ENCODE data around the gene TNRC18.

Gene TNRC18

GRCh38 chr7:5286933-5287332, 136.7 kb downstream of the TNRC18 start:
- Histone ChIP-seq H3K4me1 (ENCODE audit: control insufficient read depth, insufficient read depth, low read length) (no peaks in the 10 kb centered on the region; the same call in 1 of the 2 replicates), H3K27ac (ENCODE audit: extremely low read depth, low read depth, low read length) (no peak overlapping the region), H3K36me3 (ENCODE audit: control insufficient read depth in 2 of 2, insufficient read depth in 1 of 2, low read length in 2 of 2) (peaks cover 0 to 16% of the 10 kb centered on the region in 2 experiments; a peak in 1 of 3 replicates), H3K4me3 (ENCODE audit: low read depth, low read length) (no peak overlapping the region), H3K9me3 (ENCODE audit: control insufficient read depth, insufficient read depth, low read depth, low read length) (no peaks in the 10 kb centered on the region)
- POLR2A ChIA-PET, result no interaction called here
- CTCF ChIA-PET, result interaction anchor here (0.7 kb wide), 1 partner anchor 136 kb away, joined by 3 read pairs; no protein-coding TSS in a partner anchor
- TF ChIP-seq ZNF398 (tag by site-specific recombination; IDR thresholded peaks at IDR 0.05) (no peak), ZNF24 (tag by site-specific recombination; IDR thresholded peaks at IDR 0.05) (no peak), ZBTB6 (tag by site-specific recombination; IDR thresholded peaks at IDR 0.05) (no peak), ZNF184 (tag by site-specific recombination; IDR thresholded peaks at IDR 0.05) (no peak), ZBTB21 (tag by site-specific recombination; IDR thresholded peaks at IDR 0.05) (no peak)

GRCh38 chr7:5284304-5285281, 139.0 kb downstream of the TNRC18 start:
- H3K9me3 ChIP-seq (ENCODE audit: control insufficient read depth, insufficient read depth, low read depth, low read length), result no peaks in the 10 kb centered on the region
- CTCF ChIA-PET, result interaction anchor here (0.6 to 1.5 kb wide), 8 partner anchors 15 to 187 kb away, joined by 3 to 7 read pairs (median 4); no protein-coding TSS in a partner anchor
- TF ChIP-seq KLF9 (tag by site-specific recombination; IDR thresholded peaks at IDR 0.05; ENCODE audit: low read depth) (no peak), ZNF19 (tag by site-specific recombination; IDR thresholded peaks at IDR 0.05; ENCODE audit: low read depth) (no peak), HIC1 (tag by site-specific recombination; IDR thresholded peaks at IDR 0.05) (peak; percentile 49; the same call in 1 of the 2 replicates), GLIS2 (tag by site-specific recombination; IDR thresholded peaks at IDR 0.05) (peak; percentile 37; the same call in 1 of the 2 replicates), ZBTB26 (tag by site-specific recombination; optimal IDR thresholded peaks at IDR 0.05) (peak; percentile 8), ZFHX2 (tag by site-specific recombination; conservative IDR thresholded peaks at IDR 0.05) (peak; percentile 49; the same call in 1 of the 2 replicates), PRDM6 (tag by site-specific recombination; IDR thresholded peaks at IDR 0.05) (no peak), EGR2 (tag by site-specific recombination; IDR thresholded peaks at IDR 0.05; ENCODE audit: low read depth) (peak; percentile 36; the same call in 1 of the 2 replicates), ZNF521 (tag by site-specific recombination; IDR thresholded peaks at IDR 0.05) (no peak), GLIS1 (tag by site-specific recombination; IDR thresholded peaks at IDR 0.05) (peak; percentile 20; the same call in 1 of the 2 replicates)
- POLR2A ChIA-PET, result interaction anchor here (0.6 to 1.0 kb wide), 2 partner anchors 44 to 551 kb away, joined by 3 to 4 read pairs; no protein-coding TSS in a partner anchor
- H3K27ac ChIP-seq (ENCODE audit: extremely low read depth, low read depth, low read length), result no peak overlapping the region
- H3K4me3 ChIP-seq (ENCODE audit: low read depth, low read length), result no peak overlapping the region
- H3K36me3 ChIP-seq (ENCODE audit: control insufficient read depth in 2 of 2, insufficient read depth in 1 of 2, low read length in 2 of 2), result no peaks in the 10 kb centered on the region
- H3K4me1 ChIP-seq (ENCODE audit: control insufficient read depth, insufficient read depth, low read length), result no peaks in the 10 kb centered on the region; the same call in 1 of the 2 replicates

Data from HEK293 (cell line).